GM12801 (cell line): Measurements from ENCODE around the gene NT5DC2.

Experiments used
- CTCF ChIP-seq: IDR thresholded peaks from one replicate; pipeline ENCODE4 v1.5.1; 2011; ENCODE audit warnings: control low read depth; ENCODE audit not compliant: insufficient read length; ENCODE audit errors: extremely low read depth

Gene NT5DC2

GRCh38 chr3:52558436-52558835, 24.8 kb upstream of the NT5DC2 start:
- no peak for TF ChIP-seq CTCF

GRCh38 chr3:52557011-52557960, 23.6 kb upstream of the NT5DC2 start:
- TF ChIP-seq CTCF: no peak

- no peak for TF ChIP-seq CTCF
These were observed 21.4 kb upstream of the NT5DC2 start for GRCh38 chr3:52555056-52555455.

- no peak for TF ChIP-seq CTCF
These were observed 20.5 kb upstream of the NT5DC2 start for GRCh38 chr3:52554026-52554755.

GRCh38 chr3:52552089-52552488, 18.4 kb upstream of the NT5DC2 start:
- no peak for TF ChIP-seq CTCF

GRCh38 chr3:52551118-52551517, 17.5 kb upstream of the NT5DC2 start:
- TF ChIP-seq CTCF: no peak

- TF ChIP-seq CTCF: no peak
These were observed 13.5 kb upstream of the NT5DC2 start for GRCh38 chr3:52547143-52547542.
